Liver (tissue), 9 donors: ENCODE data around the gene CADM2. TPM values are rescaled to one million over a fixed set of nuclear protein-coding genes. Genes with fewer than 3 reads are reported as not detected.

ENCODE experiments used
- DNase-seq: peaks from one replicate; pipeline ENCODE4 v3.0.0-alpha.2; 2017; ENCODE audit warnings: low spot score
- H3K27ac ChIP-seq, 2 donors: one replicate each; pipeline ENCODE4 v1.7.0; 2013; ENCODE audit warnings: inconsistent platforms in 2 of 2, low read length in 2 of 2, control low read depth in 1 of 2, low read depth in 1 of 2, mild to moderate bottlenecking in 1 of 2
- H3K27me3 ChIP-seq, 4 donors: one replicate each; pipeline versions ENCODE4 v1.6.1 to v1.7.0; 2013; ENCODE audit warnings: low read length in 3 of 4, inconsistent platforms in 1 of 4, mild to moderate bottlenecking in 1 of 4, moderate library complexity in 1 of 4; ENCODE audit not compliant: control insufficient read depth in 4 of 4, insufficient read depth in 4 of 4
- H3K36me3 ChIP-seq, 4 donors: one replicate each; pipeline versions ENCODE4 v1.6.1 to v1.7.0; 2013; ENCODE audit warnings: low read length in 3 of 4, mild to moderate bottlenecking in 3 of 4, low read depth in 1 of 4, moderate library complexity in 1 of 4; ENCODE audit not compliant: control insufficient read depth in 4 of 4, insufficient read depth in 3 of 4
- H3K4me1 ChIP-seq, 4 donors: one replicate each; pipeline versions ENCODE4 v1.6.1 to v1.7.0; 2013; ENCODE audit warnings: low read length in 3 of 4, mild to moderate bottlenecking in 3 of 4, moderate library complexity in 1 of 4; ENCODE audit not compliant: control insufficient read depth in 4 of 4, insufficient read depth in 4 of 4
- H3K4me3 ChIP-seq, 3 donors: one replicate each; pipeline versions ENCODE4 v1.6.1 to v1.7.0; 2013; ENCODE audit warnings: low read length in 3 of 3, control low read depth in 1 of 3, low read depth in 1 of 3, mild to moderate bottlenecking in 1 of 3
- H3K9ac ChIP-seq, 2 donors: one replicate each; pipeline ENCODE4 v1.7.0; 2013; ENCODE audit warnings: low read length in 2 of 2, mild to moderate bottlenecking in 2 of 2, moderate library complexity in 2 of 2, control low read depth in 1 of 2, low read depth in 1 of 2
- H3K9me3 ChIP-seq, 4 donors: one replicate each; pipeline versions ENCODE4 v1.6.1 to v1.7.0; 2013; ENCODE audit warnings: low read length in 3 of 4; ENCODE audit not compliant: control insufficient read depth in 4 of 4
- ATF3 ChIP-seq: IDR thresholded peaks from 2 replicates; pipeline ENCODE4 v1.6.1; 2016; ENCODE audit warnings: antibody characterized with exemption
- CTCF ChIP-seq: fragments of 150-350 bp; IDR thresholded peaks from 2 replicates; pipeline ENCODE4 v1.5.1; 2017; ENCODE audit warnings: improper control_type of control experiment, low read depth, low read length; ENCODE audit not compliant: missing input control
- EGR1 ChIP-seq, 2 donors: IDR thresholded peaks; 2 replicates each; pipeline ENCODE4 v1.6.1; 2016 to 2018; ENCODE audit warnings: antibody characterized with exemption in 2 of 2, low read depth in 2 of 2
- FOXA1 ChIP-seq: IDR thresholded peaks from 2 replicates; pipeline ENCODE4 v1.6.1; 2016; ENCODE audit warnings: antibody characterized with exemption
- FOXA2 ChIP-seq: IDR thresholded peaks from 2 replicates; pipeline ENCODE4 v1.6.1; 2016; ENCODE audit warnings: antibody characterized with exemption
- GABPA ChIP-seq, 2 donors: IDR thresholded peaks in 1 of 2; conservative IDR thresholded peaks in 1 of 2; 2 replicates each; pipeline ENCODE4 v1.6.1; 2016; ENCODE audit warnings: antibody characterized with exemption in 2 of 2, mild to moderate bottlenecking in 1 of 2, moderate library complexity in 1 of 2
- HNF4A ChIP-seq, 2 donors: conservative IDR thresholded peaks; 2 replicates each; pipeline ENCODE4 v1.6.1; 2016; ENCODE audit warnings: antibody characterized with exemption in 2 of 2, mild to moderate bottlenecking in 2 of 2
- HNF4G ChIP-seq: IDR thresholded peaks from 2 replicates; pipeline ENCODE4 v1.6.1; 2016; ENCODE audit warnings: antibody characterized with exemption
- JUND ChIP-seq, 2 donors: IDR thresholded peaks; 2 replicates each; pipeline ENCODE4 v1.6.1; 2016; ENCODE audit warnings: antibody characterized with exemption in 2 of 2
- MAX ChIP-seq: IDR thresholded peaks from 2 replicates; pipeline ENCODE4 v1.6.1; 2016; ENCODE audit warnings: antibody characterized with exemption
- NR2F2 ChIP-seq: IDR thresholded peaks from 2 replicates; pipeline ENCODE4 v1.6.1; 2016; ENCODE audit warnings: antibody characterized with exemption
- RAD21 ChIP-seq, 2 donors: IDR thresholded peaks; 2 replicates each; pipeline ENCODE4 v1.6.1; 2016; ENCODE audit warnings: antibody characterized with exemption in 2 of 2, mild to moderate bottlenecking in 2 of 2
- REST ChIP-seq: IDR thresholded peaks from 2 replicates; pipeline ENCODE4 v1.6.1; 2016; ENCODE audit warnings: antibody characterized with exemption, mild to moderate bottlenecking
- RXRA ChIP-seq, 2 donors: IDR thresholded peaks; 2 replicates each; pipeline ENCODE4 v1.6.1; 2017 to 2018; ENCODE audit warnings: antibody characterized with exemption in 2 of 2, mild to moderate bottlenecking in 1 of 2
- SP1 ChIP-seq: IDR thresholded peaks from 2 replicates; pipeline ENCODE4 v1.6.1; 2018; ENCODE audit warnings: antibody characterized with exemption, mild to moderate bottlenecking
- TAF1 ChIP-seq: conservative IDR thresholded peaks from 2 replicates; pipeline ENCODE4 v1.6.1; 2016; ENCODE audit warnings: antibody characterized with exemption, mild to moderate bottlenecking
- YY1 ChIP-seq: IDR thresholded peaks from 2 replicates; pipeline ENCODE4 v1.6.1; 2016; ENCODE audit warnings: antibody characterized with exemption, mild to moderate bottlenecking
- ZBTB33 ChIP-seq: IDR thresholded peaks from 2 replicates; pipeline ENCODE4 v1.6.1; 2016; ENCODE audit warnings: antibody characterized with exemption
- WGBS: extraction: QIAGEN DNeasy Blood & Tissue Kit; methylation state at CpG from one replicate; pipeline ENCODE4 v1.1.7; 2013; 5-methylcytosine and 5-hydroxymethylcytosine counted together
- polyA plus RNA-seq, 2 donors: library from polyadenylated mRNA; stranded (reverse) in 1 of 2; unstranded in 1 of 2; fragments of 200-250 nt in 1 of 2; fragments of >200 nt in 1 of 2; fragmentation: Nextera tagmentation in 1 of 2; extraction: Ambion mirVana in 1 of 2; gene quantifications; one replicate each; pipeline versions ENCODE4 v1.2.1 to v1.2.3, GENCODE V29; 2013 to 2015
- total RNA-seq, 2 donors: library from RNA; depleted of rRNA; stranded (reverse); fragments of >200 nt; gene quantifications; one replicate each; pipeline ENCODE4 v1.2.3, GENCODE V29; 2014
- donor health status: healthy.
- donor health status: healthy.
- donor health status: healthy.
- donor health status: healthy.
- donor health status: healthy.

CADM2 gene
- total and polyA plus RNA-seq, 4 donors: 0.35 to 0.92 (median 0.51) TPM

- H3K9ac ChIP-seq: no peak overlapping the region
- TF ChIP-seq NR2F2: no peak
Measured at GRCh38 chr3:84983490-84983889, 24.7 kb downstream of the CADM2 start.

GRCh38 chr3:84984429-84984828 is 25.6 kb downstream of the CADM2 start:
- no peak for TF ChIP-seq GABPA (IDR thresholded peaks at IDR 0.05 in 1 of 2, conservative IDR thresholded peaks at IDR 0.05 in 1 of 2)
- no peak for TF ChIP-seq CTCF
- TF ChIP-seq REST: no peak
- TF ChIP-seq YY1: no peak
- TF ChIP-seq MAX: no peak
- no peak for TF ChIP-seq RAD21 (IDR thresholded peaks at IDR 0.05)
- TF ChIP-seq RXRA (IDR thresholded peaks at IDR 0.05): no peak
- TF ChIP-seq ZBTB33: no peak
- no peak for TF ChIP-seq JUND (IDR thresholded peaks at IDR 0.05)
- Histone ChIP-seq H3K4me1 (peaks cover 0 to 7% (median under 1%) of the 10 kb centered on the region in 4 donors), H3K36me3 (no peaks in the 10 kb centered on the region), H3K9me3 (no peaks in the 10 kb centered on the region), H3K9ac (no peak overlapping the region), H3K27me3 (no peaks in the 10 kb centered on the region), H3K27ac (no peak overlapping the region), H3K4me3 (no peak overlapping the region)
- DNase-seq: no peak

More at GRCh38 chr3:84983490-84983889, 24.7 kb downstream of the CADM2 start:
- Histone ChIP-seq H3K36me3 (no peaks in the 10 kb centered on the region), H3K9me3 (no peaks in the 10 kb centered on the region), H3K27me3 (no peaks in the 10 kb centered on the region), H3K4me3 (no peak overlapping the region), H3K4me1 (peaks cover 0 to 4% (median 0%) of the 10 kb centered on the region in 4 donors), H3K27ac (no peak overlapping the region)
- WGBS: 90% methylated on average over 3 of the region's 3 CpGs
- DNase-seq: no peak

GRCh38 chr3:84985795-84986194 is 27.0 kb downstream of the CADM2 start:
- H3K4me3 ChIP-seq: no peak overlapping the region
- no peak overlapping the region for H3K9ac ChIP-seq
- WGBS: 79% methylated on average over 1 of the region's 1 CpG
- H3K27ac ChIP-seq: no peak overlapping the region
- no peaks in the 10 kb centered on the region for H3K9me3 ChIP-seq
- peaks cover 0 to 9% (median under 1%) of the 10 kb centered on the region in 4 donors for H3K4me1 ChIP-seq
- H3K36me3 ChIP-seq: no peaks in the 10 kb centered on the region
- H3K27me3 ChIP-seq: no peaks in the 10 kb centered on the region
- no peak for DNase-seq
- TF ChIP-seq HNF4A (conservative IDR thresholded peaks at IDR 0.05): no peak
- TF ChIP-seq RAD21 (IDR thresholded peaks at IDR 0.05): no peak
- no peak for TF ChIP-seq FOXA2
- no peak for TF ChIP-seq TAF1
- no peak for TF ChIP-seq ATF3
- no peak for TF ChIP-seq SP1
- no peak for TF ChIP-seq RXRA (IDR thresholded peaks at IDR 0.05)
- no peak for TF ChIP-seq ZBTB33
- TF ChIP-seq MAX: no peak
- no peak for TF ChIP-seq FOXA1
- no peak for TF ChIP-seq NR2F2
- no peak for TF ChIP-seq EGR1 (IDR thresholded peaks at IDR 0.05; ENCODE audit: low read depth in 2 of 2)
- no peak for TF ChIP-seq HNF4G
